GM12878 (cell line): Measurements from ENCODE around the gene SETDB1. TPM values are rescaled to one million over a fixed set of nuclear protein-coding genes. Genes with fewer than 3 reads are reported as not detected.
A peak's percentile ranks its signal among the peaks of the same experiment; 100 is the strongest.

Source experiments
- CHD2 ChIP-seq: IDR thresholded peaks from 2 replicates; pipeline ENCODE4 v1.6.1; 2011; ENCODE audit warnings: low read depth, low read length, improper control_type of control experiment, borderline replicate concordance
- GATAD2B ChIP-seq: fragments of 450-650 bp; conservative IDR thresholded peaks from 2 replicates; pipeline ENCODE4 v1.6.1; 2017; ENCODE audit warnings: low read depth, mild to moderate bottlenecking, moderate library complexity
- RCOR1 ChIP-seq: conservative IDR thresholded peaks from 2 replicates; pipeline ENCODE4 v1.6.1; 2012; ENCODE audit warnings: low read depth, low read length, improper control_type of control experiment
- RELB ChIP-seq: fragments of 450-650 bp; IDR thresholded peaks from 2 replicates; pipeline ENCODE4 v1.6.1; 2017; ENCODE audit warnings: low read depth, mild to moderate bottlenecking, moderate library complexity
- SMAD1 ChIP-seq: fragments of 450-650 bp; IDR thresholded peaks from 2 replicates; pipeline ENCODE4 v1.6.1; 2018; ENCODE audit warnings: mild to moderate bottlenecking, low read depth; ENCODE audit not compliant: partially characterized antibody
- TAF1 ChIP-seq: IDR thresholded peaks from 2 replicates; pipeline ENCODE4 v1.6.1; 2011; ENCODE audit warnings: mild to moderate bottlenecking, low read depth, low read length, borderline replicate concordance
- YY1 ChIP-seq: IDR thresholded peaks from 2 replicates; pipeline ENCODE4 v1.6.1; 2011; ENCODE audit warnings: low read depth, mild to moderate bottlenecking, low read length
- polyA plus RNA-seq, 11 experiments: library from polyadenylated mRNA; depleted of rRNA in 4 of 11; unstranded in 6 of 11; stranded (reverse) in 5 of 11; fragments of >200 nt; fragmentation: Nextera tagmentation in 4 of 11; fragmentation: Illumina TruSeq in 1 of 11; extraction: Ambion mirVana in 4 of 11; extraction: Trizol in 1 of 11; gene quantifications; 1 replicate in 1 of 11; 2 replicates in 10 of 11; pipeline versions ENCODE4 v1.2.1 to v1.2.3, GENCODE V29; 2011 to 2016; ENCODE audit warnings: inconsistent platforms in 2 of 11, missing spikeins in 2 of 11, low read depth in 1 of 11
- total RNA-seq, 4 experiments: library from RNA; depleted of rRNA in 3 of 4; stranded (reverse); fragments of >200 nt in 3 of 4; fragmentation: Illumina TruSeq in 1 of 4; extraction: Trizol in 1 of 4; gene quantifications; 2 replicates each; pipeline versions ENCODE4 v1.2.1 to v1.2.3, GENCODE V29; 2013 to 2021
- TF ChIP-seq, protein P1 (sequence below): fragments of 450-650 bp; IDR thresholded peaks from 2 replicates; pipeline ENCODE4 v1.6.1; 2018; ENCODE audit warnings: mild to moderate bottlenecking, low read depth, moderate library complexity; ENCODE audit not compliant: partially characterized antibody

Gene SETDB1
- total and polyA plus RNA-seq, 10 of the 15 experiments (the other 5 are each of a cell fraction or from before 2014, with no cell fraction given): 14.3 to 56.7 (median 35.7) TPM

DNA sequence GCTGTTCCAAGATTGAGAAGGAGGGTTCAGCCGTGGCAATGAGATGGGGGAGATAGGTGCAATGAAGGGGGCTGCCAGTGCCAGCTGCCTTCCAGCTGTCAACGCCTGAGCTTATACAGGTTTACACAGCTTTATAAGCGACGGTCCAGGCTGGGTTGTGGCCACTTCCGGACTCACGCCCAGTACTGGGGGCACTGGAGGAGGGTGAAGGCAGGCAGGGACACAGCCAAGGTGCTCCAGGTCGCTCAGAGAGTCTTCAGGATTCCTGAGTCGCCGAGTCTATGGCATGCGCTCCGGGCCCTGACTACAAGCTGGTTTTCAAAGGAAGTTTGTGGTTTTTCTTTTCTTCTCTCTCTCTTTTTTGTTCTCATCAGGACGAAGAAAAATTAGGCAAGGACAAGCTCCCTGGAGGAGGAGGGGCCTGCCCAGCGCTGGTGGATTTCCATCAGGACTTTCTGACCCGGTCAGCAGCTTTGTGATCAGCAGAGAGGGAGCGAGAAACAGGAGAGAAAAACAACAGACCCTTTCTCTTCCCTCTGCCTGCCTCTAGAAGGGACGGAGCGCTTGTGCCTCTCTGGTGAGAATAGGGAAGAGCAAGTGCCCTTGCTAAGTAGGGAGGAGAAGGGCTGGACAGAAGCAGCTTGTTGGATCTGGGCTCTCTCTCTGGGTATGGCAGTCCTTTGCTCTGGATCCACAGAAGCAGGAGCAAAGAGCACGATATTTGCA lies 80.3 kb downstream of the SETDB1 start, which contains the start of gene MINDY1 (continued):
- TF ChIP-seq, protein P1, sequence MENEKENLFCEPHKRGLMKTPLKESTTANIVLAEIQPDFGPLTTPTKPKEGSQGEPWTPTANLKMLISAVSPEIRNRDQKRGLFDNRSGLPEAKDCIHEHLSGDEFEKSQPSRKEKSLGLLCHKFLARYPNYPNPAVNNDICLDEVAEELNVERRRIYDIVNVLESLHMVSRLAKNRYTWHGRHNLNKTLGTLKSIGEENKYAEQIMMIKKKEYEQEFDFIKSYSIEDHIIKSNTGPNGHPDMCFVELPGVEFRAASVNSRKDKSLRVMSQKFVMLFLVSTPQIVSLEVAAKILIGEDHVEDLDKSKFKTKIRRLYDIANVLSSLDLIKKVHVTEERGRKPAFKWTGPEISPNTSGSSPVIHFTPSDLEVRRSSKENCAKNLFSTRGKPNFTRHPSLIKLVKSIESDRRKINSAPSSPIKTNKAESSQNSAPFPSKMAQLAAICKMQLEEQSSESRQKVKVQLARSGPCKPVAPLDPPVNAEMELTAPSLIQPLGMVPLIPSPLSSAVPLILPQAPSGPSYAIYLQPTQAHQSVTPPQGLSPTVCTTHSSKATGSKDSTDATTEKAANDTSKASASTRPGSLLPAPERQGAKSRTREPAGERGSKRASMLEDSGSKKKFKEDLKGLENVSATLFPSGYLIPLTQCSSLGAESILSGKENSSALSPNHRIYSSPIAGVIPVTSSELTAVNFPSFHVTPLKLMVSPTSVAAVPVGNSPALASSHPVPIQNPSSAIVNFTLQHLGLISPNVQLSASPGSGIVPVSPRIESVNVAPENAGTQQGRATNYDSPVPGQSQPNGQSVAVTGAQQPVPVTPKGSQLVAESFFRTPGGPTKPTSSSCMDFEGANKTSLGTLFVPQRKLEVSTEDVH: no peak
- TF ChIP-seq RCOR1 (no peak), GATAD2B (no peak), SMAD1 (no peak), CHD2 (no peak), TAF1 (0 out of 2 replicates have a peak, but pooled peaks have one; percentile 44), RELB (0 out of 2 replicates have a peak, but pooled peaks have one; percentile 21), YY1 (no peak)
- TF ChIP-seq, all 136 proteins: peak for 16
